Type B pancreatic cell (in vitro differentiated cells): Measurements from ENCODE around the gene SPINT1. TPM values are rescaled to one million over a fixed set of nuclear protein-coding genes. Genes with fewer than 3 reads are reported as not detected.

ENCODE experiments used
- DNase-seq: peaks from one replicate; pipeline ENCODE4 v3.0.0; 2021; ENCODE audit warnings: mixed read lengths; ENCODE audit not compliant: unreplicated experiment; ENCODE audit errors: extremely low spot score
- H3K27ac Mint-ChIP-seq: 2 replicates; pipeline ENCODE4 v1.8.0; 2021; ENCODE audit warnings: mild to moderate bottlenecking, mixed read lengths
- H3K27me3 Mint-ChIP-seq: 2 replicates; pipeline ENCODE4 v1.8.0; 2021; ENCODE audit warnings: mixed read lengths
- H3K36me3 Mint-ChIP-seq: 2 replicates; pipeline ENCODE4 v1.8.0; 2021; ENCODE audit warnings: mixed read lengths
- H3K4me1 Mint-ChIP-seq: one replicate; pipeline ENCODE4 v1.8.0; 2021; ENCODE audit warnings: mixed read lengths; ENCODE audit not compliant: unreplicated experiment
- H3K4me3 Mint-ChIP-seq: 2 replicates; pipeline ENCODE4 v1.8.0; 2021; ENCODE audit warnings: mild to moderate bottlenecking, mixed read lengths
- H3K9me3 Mint-ChIP-seq: 2 replicates; pipeline ENCODE4 v1.8.0; 2021; ENCODE audit warnings: mixed read lengths
- total RNA-seq: library from RNA; stranded (reverse); gene quantifications from 2 replicates; pipeline ENCODE4 v1.2.1, GENCODE V29; 2021; ENCODE audit warnings: low replicate concordance
- TF ChIP-seq, protein P1 (sequence below): fragments of 200-600 bp; sonication (generic); conservative IDR thresholded peaks from 2 replicates; pipeline ENCODE4 v1.5.0; 2021; ENCODE audit warnings: antibody characterized with exemption, mild to moderate bottlenecking

Gene SPINT1
- total RNA-seq, 1 donor from 2014 or later, result 156 TPM

DNA sequence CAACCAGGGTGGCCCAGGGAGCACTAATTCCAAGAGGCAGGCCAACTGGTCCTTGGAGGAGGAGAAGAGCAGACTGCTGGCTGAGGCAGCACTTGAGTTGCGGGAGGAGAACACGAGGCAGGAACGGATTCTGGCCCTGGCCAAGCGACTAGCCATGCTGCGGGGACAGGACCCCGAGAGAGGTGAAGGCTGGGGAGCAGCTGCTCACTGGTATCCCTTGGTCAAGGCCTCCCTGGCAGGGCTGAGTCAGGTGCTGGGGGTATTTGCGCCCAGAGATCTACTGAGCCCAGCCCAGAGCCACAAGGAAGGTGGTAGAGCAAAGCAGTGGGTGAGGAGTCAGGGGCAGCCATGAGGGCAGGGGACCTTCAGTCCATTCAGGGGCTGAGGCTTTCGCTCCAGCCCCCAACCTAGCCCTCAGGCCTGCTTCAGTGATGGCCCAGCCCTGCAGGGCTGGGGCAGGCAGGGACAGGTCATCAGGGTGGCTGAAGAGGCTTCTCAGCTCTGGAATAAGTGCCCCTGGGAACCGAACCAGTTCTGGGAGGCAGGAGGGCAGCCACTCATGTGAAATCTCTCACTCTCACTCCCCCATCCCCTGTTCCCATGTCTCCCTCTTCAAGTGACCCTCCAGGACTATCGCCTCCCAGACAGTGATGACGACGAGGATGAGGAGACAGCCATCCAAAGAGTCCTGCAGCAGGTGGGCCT, 31.0 kb upstream of the SPINT1 start:
- Mint-ChIP-seq H3K27me3 (no peaks in the 10 kb centered on the region), H3K4me3 (no peak overlapping the region), H3K9me3 (no peaks in the 10 kb centered on the region), H3K36me3 (peaks cover 9% of the 10 kb centered on the region), H3K4me1 (peaks cover 12% of the 10 kb centered on the region), H3K27ac (no peak overlapping the region)
- no peak for DNase-seq
- TF ChIP-seq, protein P1, sequence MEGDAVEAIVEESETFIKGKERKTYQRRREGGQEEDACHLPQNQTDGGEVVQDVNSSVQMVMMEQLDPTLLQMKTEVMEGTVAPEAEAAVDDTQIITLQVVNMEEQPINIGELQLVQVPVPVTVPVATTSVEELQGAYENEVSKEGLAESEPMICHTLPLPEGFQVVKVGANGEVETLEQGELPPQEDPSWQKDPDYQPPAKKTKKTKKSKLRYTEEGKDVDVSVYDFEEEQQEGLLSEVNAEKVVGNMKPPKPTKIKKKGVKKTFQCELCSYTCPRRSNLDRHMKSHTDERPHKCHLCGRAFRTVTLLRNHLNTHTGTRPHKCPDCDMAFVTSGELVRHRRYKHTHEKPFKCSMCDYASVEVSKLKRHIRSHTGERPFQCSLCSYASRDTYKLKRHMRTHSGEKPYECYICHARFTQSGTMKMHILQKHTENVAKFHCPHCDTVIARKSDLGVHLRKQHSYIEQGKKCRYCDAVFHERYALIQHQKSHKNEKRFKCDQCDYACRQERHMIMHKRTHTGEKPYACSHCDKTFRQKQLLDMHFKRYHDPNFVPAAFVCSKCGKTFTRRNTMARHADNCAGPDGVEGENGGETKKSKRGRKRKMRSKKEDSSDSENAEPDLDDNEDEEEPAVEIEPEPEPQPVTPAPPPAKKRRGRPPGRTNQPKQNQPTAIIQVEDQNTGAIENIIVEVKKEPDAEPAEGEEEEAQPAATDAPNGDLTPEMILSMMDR, result no peak

- DNase-seq, result no peak
- Mint-ChIP-seq H3K27me3 (no peaks in the 10 kb centered on the region), H3K4me3 (no peak overlapping the region), H3K27ac (no peak overlapping the region), H3K9me3 (no peaks in the 10 kb centered on the region), H3K36me3 (peaks cover 9% of the 10 kb centered on the region), H3K4me1 (no peaks in the 10 kb centered on the region)
- TF ChIP-seq, protein P1, result no peak
Measured at GRCh38 chr15:40815042-40815698, 28.7 kb upstream of the SPINT1 start.

GRCh38 chr15:40819048-40819447, 24.8 kb upstream of the SPINT1 start:
- no peak for DNase-seq
- Mint-ChIP-seq H3K4me3 (no peak overlapping the region), H3K9me3 (no peaks in the 10 kb centered on the region), H3K27me3 (no peaks in the 10 kb centered on the region), H3K27ac (no peak overlapping the region), H3K4me1 (no peaks in the 10 kb centered on the region), H3K36me3 (peaks cover 9% of the 10 kb centered on the region)
- TF ChIP-seq, protein P1, result no peak

DNA sequence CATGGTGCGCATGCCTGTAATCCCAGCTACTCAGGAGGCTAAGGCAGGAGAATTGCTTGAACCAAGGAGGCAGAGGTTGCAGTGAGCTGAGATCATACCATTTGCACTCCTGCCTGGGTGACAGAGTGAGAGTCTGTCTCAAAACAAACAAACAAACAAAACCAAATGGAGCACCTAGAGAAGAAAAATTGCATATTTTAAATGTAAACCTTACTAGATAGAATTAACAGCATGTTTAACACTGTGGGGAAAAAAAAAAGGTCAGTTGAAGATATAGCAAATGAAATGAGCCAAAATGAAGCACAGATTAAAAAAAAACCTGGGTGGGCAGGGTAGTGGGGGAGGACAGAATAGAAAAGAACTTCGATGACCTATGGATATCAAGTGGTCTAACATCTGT, 22.7 kb upstream of the SPINT1 start:
- TF ChIP-seq, protein P1, result no peak
- no peaks in the 10 kb centered on the region for H3K36me3 Mint-ChIP-seq
- no peak overlapping the region for H3K4me3 Mint-ChIP-seq
- DNase-seq, result no peak
- peaks cover 7% of the 10 kb centered on the region for H3K4me1 Mint-ChIP-seq
- H3K27ac Mint-ChIP-seq, result no peak overlapping the region
- H3K27me3 Mint-ChIP-seq, result no peaks in the 10 kb centered on the region
- no peaks in the 10 kb centered on the region for H3K9me3 Mint-ChIP-seq

- Mint-ChIP-seq H3K4me3 (no peak overlapping the region), H3K36me3 (no peaks in the 10 kb centered on the region), H3K27me3 (no peaks in the 10 kb centered on the region), H3K4me1 (peaks cover 7% of the 10 kb centered on the region), H3K27ac (peak overlapping the region; percentile 57), H3K9me3 (no peaks in the 10 kb centered on the region)
- TF ChIP-seq, protein P1, result no peak
- DNase-seq, result no peak
Measured at GRCh38 chr15:40823572-40824343, 20.1 kb upstream of the SPINT1 start.
